ENCODE results near the gene SYCP1.

Gene SYCP1

GRCh38 chr1:115041654-115042053, 187.0 kb downstream of the SYCP1 start:
- DNase-seq: no peak
- in situ Hi-C loops (cut with MboI; ENCODE audit: low pct_unique_long_range_greater_than_20kb, low sequenced_read_pairs): no loop called here

All from KBM-7 (cell line).